ENCODE results near the gene RNF145.

DNA sequence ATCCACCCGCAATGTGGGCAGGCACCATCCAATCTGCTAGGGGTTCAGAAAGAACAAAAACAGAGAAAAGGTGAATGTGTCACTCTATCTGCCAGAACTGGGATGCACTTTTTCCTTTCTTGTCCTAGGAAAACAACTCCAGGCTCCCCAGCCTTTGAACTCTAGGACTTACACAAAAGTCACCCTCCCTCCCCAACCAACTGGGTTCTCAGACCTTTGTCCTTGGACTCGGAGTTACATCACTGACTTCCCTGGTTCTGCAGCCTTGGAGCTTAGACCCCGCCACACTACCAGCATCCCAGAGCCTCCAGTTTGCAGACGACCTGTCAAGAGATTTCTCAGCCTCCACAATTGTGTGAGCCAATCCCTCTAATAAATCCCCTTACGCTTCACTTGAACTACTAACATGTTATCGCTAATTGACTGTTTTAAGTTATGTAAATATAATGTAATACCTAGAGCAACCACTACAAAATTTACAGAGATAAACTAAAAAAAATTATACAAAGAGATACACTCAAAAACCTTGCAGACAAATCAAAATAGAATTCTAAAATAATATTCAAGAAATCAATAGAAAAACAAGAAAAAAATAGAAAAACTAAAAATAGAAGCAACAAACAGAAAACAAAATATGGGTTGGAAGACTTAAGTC, 48.4 kb upstream of the RNF145 start:
- TF ChIP-seq POLR2A (IDR thresholded peaks at IDR 0.05), result no peak
- TF ChIP-seq, protein P1, sequence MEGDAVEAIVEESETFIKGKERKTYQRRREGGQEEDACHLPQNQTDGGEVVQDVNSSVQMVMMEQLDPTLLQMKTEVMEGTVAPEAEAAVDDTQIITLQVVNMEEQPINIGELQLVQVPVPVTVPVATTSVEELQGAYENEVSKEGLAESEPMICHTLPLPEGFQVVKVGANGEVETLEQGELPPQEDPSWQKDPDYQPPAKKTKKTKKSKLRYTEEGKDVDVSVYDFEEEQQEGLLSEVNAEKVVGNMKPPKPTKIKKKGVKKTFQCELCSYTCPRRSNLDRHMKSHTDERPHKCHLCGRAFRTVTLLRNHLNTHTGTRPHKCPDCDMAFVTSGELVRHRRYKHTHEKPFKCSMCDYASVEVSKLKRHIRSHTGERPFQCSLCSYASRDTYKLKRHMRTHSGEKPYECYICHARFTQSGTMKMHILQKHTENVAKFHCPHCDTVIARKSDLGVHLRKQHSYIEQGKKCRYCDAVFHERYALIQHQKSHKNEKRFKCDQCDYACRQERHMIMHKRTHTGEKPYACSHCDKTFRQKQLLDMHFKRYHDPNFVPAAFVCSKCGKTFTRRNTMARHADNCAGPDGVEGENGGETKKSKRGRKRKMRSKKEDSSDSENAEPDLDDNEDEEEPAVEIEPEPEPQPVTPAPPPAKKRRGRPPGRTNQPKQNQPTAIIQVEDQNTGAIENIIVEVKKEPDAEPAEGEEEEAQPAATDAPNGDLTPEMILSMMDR (IDR thresholded peaks at IDR 0.05 in 8 of 11, conservative IDR thresholded peaks at IDR 0.05 in 3 of 11), result no peak

All from spleen (tissue), 7 donors.